ENCODE measurements around the gene C6orf89.

C6orf89 gene

GRCh38 chr6:36852481-36853147, 33.1 kb upstream of the C6orf89 start:
- DNase-seq (ENCODE audit: low spot score), result no peak

DNA sequence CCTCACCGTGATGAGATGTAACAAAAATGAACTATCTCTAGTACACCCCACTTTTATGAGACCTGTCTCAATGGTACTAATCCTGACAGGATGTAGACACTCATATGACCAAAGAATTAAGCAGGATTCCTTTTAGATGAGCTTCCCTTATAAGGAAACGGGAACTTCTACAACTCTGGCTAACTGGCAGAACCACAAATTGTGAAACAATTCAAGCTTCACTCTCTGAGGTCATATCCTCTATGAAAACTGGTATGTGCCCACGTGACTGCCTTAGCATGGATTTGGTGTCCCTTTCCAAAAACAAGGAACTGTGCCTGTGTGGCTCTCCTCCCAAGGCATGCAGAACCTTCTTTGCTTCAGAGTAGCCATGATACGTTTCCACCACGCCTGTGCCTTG, 32.4 kb upstream of the C6orf89 start:
- DNase-seq (ENCODE audit: low spot score), result no peak

GRCh38 chr6:36855750-36856149, 30.0 kb upstream of the C6orf89 start:
- DNase-seq (ENCODE audit: low spot score), result no peak

DNA sequence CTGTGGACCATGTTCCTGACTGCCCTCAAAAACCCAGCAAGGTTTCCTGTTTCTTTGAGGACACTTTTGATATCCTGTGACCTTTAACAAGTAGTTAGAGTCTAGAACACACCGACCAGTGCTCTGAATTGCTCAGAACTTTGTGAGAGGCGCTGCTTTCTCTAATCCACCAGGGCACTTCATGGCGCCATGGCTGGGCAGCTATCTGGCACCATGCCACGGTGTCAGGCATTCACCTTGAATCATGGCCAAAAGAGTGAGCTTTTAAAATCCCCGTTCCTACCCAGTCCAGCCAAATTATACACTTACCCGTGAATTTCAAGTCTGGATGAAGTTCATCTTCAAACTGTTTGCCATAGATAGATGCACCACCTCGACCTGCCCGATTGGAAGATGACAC, 29.5 kb upstream of the C6orf89 start:
- no peak for DNase-seq (ENCODE audit: low spot score)

GRCh38 chr6:36857325-36857724, 28.4 kb upstream of the C6orf89 start:
- no peak for DNase-seq (ENCODE audit: low spot score)

- DNase-seq (ENCODE audit: low spot score), result no peak
Measured at GRCh38 chr6:36858407-36858981, 27.3 kb upstream of the C6orf89 start.

- no peak for DNase-seq (ENCODE audit: low spot score)
Measured at GRCh38 chr6:36860126-36860525, 25.6 kb upstream of the C6orf89 start.

DNA sequence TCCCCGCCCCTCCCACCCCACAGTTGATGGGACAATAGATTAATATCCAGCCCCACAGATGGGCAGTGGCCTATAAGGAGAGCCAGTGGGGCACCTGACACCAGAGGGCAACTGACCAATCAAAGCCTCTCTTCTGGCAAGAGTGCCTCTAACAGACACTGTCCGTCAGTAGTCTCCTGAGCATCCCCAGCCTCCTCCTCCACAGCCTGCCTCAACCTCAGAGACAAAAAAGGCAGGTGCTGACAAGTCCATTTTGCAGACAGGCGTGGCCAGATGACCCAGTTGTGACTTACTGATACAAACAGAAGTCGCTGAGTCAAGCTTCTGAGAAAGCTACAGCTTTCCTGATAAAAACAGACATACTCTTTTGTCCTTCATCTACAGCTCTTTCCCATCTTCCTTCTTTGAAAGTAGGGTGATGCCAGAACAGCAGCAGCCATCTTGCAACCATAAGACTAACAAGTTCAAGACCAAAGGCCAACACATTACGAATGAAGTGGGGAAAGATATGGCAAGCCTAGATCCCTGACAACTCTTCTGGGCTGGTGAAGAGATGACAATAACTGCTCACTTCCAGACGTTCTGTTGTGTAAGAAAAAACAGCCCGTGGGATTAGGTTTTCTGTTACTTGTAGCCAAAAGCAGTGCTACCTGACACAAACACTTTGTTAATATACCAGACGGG, 23.4 kb upstream of the C6orf89 start:
- no peak for DNase-seq (ENCODE audit: low spot score)

DNA sequence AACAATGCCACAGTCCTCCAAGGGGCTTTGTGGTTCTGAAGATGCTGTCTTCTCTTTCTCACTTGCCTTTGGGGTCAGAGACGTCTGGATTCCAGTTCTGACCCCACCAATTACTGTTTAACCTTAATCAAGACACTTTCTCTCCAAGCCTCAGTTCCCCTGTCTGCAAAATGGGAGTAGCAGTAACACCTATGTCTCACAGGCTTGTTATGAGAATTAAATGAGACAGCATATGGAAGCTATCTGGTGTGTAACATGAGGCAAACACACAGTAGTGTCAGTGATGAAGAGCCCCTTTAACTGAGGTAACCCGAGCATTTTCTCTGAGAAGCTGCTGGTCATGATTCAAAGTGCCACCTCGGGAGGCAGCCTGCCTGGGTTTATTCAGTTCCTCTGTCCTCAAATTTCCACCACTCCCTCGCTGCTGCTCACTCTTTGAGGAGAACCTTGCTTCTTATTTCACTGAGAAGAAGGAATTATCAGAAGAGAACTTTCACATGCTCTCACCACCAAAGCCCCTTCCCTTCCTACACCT, 22.8 kb upstream of the C6orf89 start:
- DNase-seq (ENCODE audit: low spot score), result no peak

GRCh38 chr6:36863670-36864540, 21.8 kb upstream of the C6orf89 start:
- no peak for DNase-seq (ENCODE audit: low spot score)

DNA sequence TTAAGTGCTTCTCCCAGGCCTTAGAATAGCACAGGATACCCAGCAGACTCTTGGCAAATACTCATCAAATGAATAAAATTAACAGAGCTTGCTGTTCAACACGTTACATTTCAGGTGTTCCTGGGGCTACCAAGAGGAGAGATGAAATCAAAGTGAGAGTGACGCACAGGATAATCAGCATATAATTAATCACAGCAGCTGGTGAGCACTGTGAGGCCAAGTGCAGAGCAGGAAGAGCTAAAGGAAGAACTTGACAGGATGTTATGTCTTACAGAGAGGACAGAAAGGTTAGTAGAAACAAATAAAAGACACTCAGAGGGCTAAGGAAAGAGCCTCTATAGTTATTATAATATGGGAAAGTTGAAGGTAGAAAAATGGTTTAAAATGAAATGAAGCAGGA, 19.9 kb upstream of the C6orf89 start:
- no peak for DNase-seq (ENCODE audit: low spot score)

DNA sequence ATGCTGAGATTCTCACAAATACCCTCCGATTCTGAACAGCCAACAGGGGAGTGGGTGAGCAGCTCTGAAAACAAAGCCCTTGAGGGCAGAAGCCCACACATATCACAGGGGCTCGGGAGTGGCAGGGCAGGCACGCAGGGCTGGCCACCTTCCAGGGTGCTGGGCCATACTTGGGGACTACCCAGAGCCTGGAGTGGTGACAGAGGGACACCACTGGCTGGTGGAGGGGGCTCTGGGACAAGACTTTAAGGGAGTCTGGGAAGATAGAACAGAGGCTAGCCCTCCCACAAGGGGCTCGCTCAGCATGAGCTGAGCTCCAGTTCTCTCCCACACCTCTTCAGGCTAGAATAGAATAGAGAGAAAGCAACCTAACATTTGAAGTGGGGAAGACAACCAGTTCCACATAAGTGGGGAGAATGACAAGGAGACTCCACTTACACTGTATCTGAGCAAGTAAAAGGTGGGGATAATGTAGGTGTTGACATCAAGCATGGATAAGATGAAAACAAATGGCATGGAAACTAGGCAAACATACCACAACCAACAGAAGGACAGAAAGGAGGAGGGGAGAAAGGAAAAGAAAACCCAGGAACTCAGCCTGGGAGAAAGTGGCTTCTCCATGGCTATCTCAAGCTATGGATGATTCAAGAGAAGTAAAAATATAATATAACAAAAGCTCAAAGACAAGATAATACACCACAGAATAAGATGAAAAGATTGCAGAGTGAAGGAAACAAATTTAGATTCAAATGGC, 18.1 kb upstream of the C6orf89 start:
- DNase-seq (ENCODE audit: low spot score), result no peak

- DNase-seq (ENCODE audit: low spot score), result no peak
Measured at GRCh38 chr6:36871686-36872085, 14.1 kb upstream of the C6orf89 start.

- DNase-seq (ENCODE audit: low spot score), result no peak
Measured at GRCh38 chr6:36873115-36873514, 12.6 kb upstream of the C6orf89 start.

- peak; percentile 30 for DNase-seq (ENCODE audit: low spot score)
Measured at GRCh38 chr6:36873612-36874442, 11.9 kb upstream of the C6orf89 start.

GRCh38 chr6:36874443-36875249, 11.1 kb upstream of the C6orf89 start, which contains the start of gene PPIL1:
Gene PPIL1, minus strand, starts transcription at chr6:36874803. Its CDS starts 31 bp downstream, at chr6:36874772.
- DNase-seq (ENCODE audit: low spot score), result peak; percentile 86

- no peak for DNase-seq (ENCODE audit: low spot score)
Measured at GRCh38 chr6:36875250-36875633, 10.5 kb upstream of the C6orf89 start.

DNA sequence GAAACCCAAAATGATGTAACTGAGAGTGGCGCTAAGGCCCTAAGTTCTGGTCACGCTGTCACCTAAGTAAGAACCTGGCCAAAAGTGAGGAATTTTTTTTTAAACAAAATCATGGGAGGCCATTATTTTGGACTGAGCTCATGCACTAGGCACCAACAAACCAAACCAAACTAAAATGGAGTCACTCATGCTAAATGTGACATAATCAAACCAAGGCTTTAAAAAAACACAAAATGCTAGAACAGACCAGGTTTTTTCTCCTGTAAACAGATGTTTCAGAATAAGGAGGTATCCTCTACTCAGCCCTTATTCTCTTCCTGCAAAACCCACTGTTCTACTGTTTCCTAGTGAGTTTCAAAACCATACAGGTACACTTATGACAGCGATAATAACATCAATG, 1.1 kb upstream of the C6orf89 start:
- DNase-seq (ENCODE audit: low spot score), result no peak

DNA sequence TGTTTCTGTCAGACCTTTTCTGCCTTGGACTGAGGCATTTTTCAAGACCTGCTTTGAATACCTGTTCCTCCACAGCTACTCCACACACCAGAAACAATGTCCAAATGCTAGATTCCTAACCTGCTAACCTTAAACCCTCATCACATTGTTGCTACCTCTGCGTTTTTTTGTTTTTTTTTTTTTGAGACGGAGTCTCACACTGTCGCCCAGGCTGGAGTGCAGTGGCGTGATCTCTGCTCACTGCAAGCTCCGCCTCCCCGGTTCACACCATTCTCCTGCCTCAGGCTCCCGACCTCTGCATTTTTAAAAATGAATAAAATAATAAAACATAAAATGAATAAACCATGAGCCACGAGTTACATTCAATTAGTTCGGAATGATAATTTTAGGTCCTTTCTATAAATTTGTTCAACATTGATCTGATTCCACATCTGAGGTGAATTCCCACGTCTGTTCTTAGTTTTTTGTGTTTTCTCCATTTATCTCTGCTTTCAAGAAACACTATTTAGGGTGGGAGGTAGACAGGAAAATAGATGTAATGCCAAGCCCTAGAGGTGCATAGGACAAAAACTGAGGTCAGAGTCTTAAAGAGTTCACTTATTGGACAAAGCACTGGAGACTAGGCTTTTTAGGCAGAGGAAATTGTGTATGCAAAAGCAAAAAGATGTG, 1.3 kb downstream of the C6orf89 start:
- no peak for DNase-seq (ENCODE audit: low spot score)

All from SW480 (cell line).